H1 (cell line): ENCODE results near the gene DSG4. TPM values are rescaled to one million over a fixed set of nuclear protein-coding genes. Genes with fewer than 3 reads are reported as not detected.

Experiments used
- CTCF ChIA-PET: fragments of 300-600 bp; sonication (Branson Sonifier 250); formaldehyde crosslinking; loops from one replicate; lab custom pipeline; 2021; ENCODE audit not compliant: partially characterized antibody; lab: Charles Lee
- POLR2A ChIA-PET: fragments of 300-600 bp; sonication (Branson Sonifier 250); formaldehyde crosslinking; loops from one replicate; lab custom pipeline; 2021; ENCODE audit warnings: inconsistent platforms; ENCODE audit not compliant: partially characterized antibody; lab: Charles Lee
- DNase-seq, 2 experiments: peaks; one replicate each; pipeline versions ENCODE4 v3.0.0 to v3.0.0-alpha.2; 2010 to 2022; ENCODE audit warnings: low spot score in 2 of 2, low read depth in 1 of 2, mixed read lengths in 1 of 2
- FAIRE-seq: peaks from 2 replicates; lab custom pipeline; 2011; peaks lifted over from hg19 to GRCh38; lab: Jason Lieb, UNC
- H2AFZ ChIP-seq: 2 replicates; pipeline ENCODE4 v1.8.1; 2012; ENCODE audit warnings: low read length, inconsistent platforms
- H2AK5ac ChIP-seq: 2 replicates; pipeline ENCODE4 v1.6.1; 2013; ENCODE audit warnings: low read depth, low read length
- H2BK120ac ChIP-seq: replicated peaks from 2 replicates; pipeline ENCODE3; 2013; ENCODE audit warnings: low read depth, low read length, inconsistent platforms
- H2BK12ac ChIP-seq: 2 replicates; pipeline ENCODE4 v1.6.1; 2013; ENCODE audit warnings: low read depth, low read length
- H2BK15ac ChIP-seq: 2 replicates; pipeline ENCODE4 v1.6.1; 2013; ENCODE audit warnings: low read length
- H2BK20ac ChIP-seq: 2 replicates; pipeline ENCODE4 v1.6.1; 2013; ENCODE audit warnings: low read length
- H2BK5ac ChIP-seq: 2 replicates; pipeline ENCODE4 v1.6.1; 2013; ENCODE audit warnings: low read depth, low read length
- H3K14ac ChIP-seq: 2 replicates; pipeline ENCODE4 v1.6.1; 2013; ENCODE audit warnings: inconsistent platforms; ENCODE audit not compliant: insufficient read length
- H3K18ac ChIP-seq: 2 replicates; pipeline ENCODE4 v1.6.1; 2013; ENCODE audit warnings: low read length; ENCODE audit errors: extremely low read depth
- H3K23ac ChIP-seq: 2 replicates; pipeline ENCODE4 v1.6.1; 2013; ENCODE audit warnings: inconsistent platforms; ENCODE audit not compliant: insufficient read length
- H3K23me2 ChIP-seq: 2 replicates; pipeline ENCODE4 v1.6.1; 2013; ENCODE audit warnings: low read depth, low read length
- H3K27ac ChIP-seq: 2 replicates; pipeline ENCODE4 v1.6.1; 2011; ENCODE audit warnings: low read depth, low read length, inconsistent platforms
- H3K27me3 ChIP-seq, 4 experiments: replicated peaks in 1 of 4; 1 replicate in 1 of 4; 2 replicates in 3 of 4; pipeline versions ENCODE4 v1.6.1 to v1.8.1; 2011 to 2013; ENCODE audit warnings: low read length in 3 of 4, mild to moderate bottlenecking in 3 of 4, inconsistent platforms in 2 of 4, mixed read lengths in 2 of 4, moderate library complexity in 1 of 4; ENCODE audit not compliant: control insufficient read depth in 3 of 4, insufficient read depth in 3 of 4; ENCODE audit errors: extremely low read depth in 1 of 4
- H3K36me3 ChIP-seq, 4 experiments: 2 replicates each; pipeline versions ENCODE4 v1.6.1 to v1.8.1; 2011 to 2013; ENCODE audit warnings: mild to moderate bottlenecking in 4 of 4, low read length in 3 of 4, moderate library complexity in 2 of 4, control low read depth in 1 of 4, inconsistent platforms in 1 of 4; ENCODE audit not compliant: insufficient read depth in 4 of 4, control insufficient read depth in 2 of 4
- H3K4ac ChIP-seq: replicated peaks from 2 replicates; pipeline ENCODE3; 2013; ENCODE audit warnings: low read length, low read depth, mixed read lengths, inconsistent platforms; ENCODE audit not compliant: insufficient read length
- H3K4me1 ChIP-seq, 4 experiments: replicated peaks in 1 of 4; 1 replicate in 1 of 4; 2 replicates in 3 of 4; pipeline versions ENCODE4 v1.6.1 to v1.8.1; 2011 to 2013; ENCODE audit warnings: low read length in 3 of 4, inconsistent platforms in 2 of 4, mixed read lengths in 1 of 4; ENCODE audit not compliant: insufficient read depth in 4 of 4, control insufficient read depth in 3 of 4
- H3K4me2 ChIP-seq, 2 experiments: 2 replicates each; pipeline versions ENCODE4 v1.6.1 to v1.8.1; 2011 to 2013; ENCODE audit warnings: low read depth in 2 of 2, low read length in 2 of 2, control low read depth in 1 of 2, inconsistent platforms in 1 of 2, mild to moderate bottlenecking in 1 of 2; ENCODE audit not compliant: insufficient read depth in 1 of 2
- H3K4me3 ChIP-seq, 4 experiments: fragments of 200-600, 300-600 bp in 1 of 4; sonication (generic), shearing (Covaris generic), sonication (Bioruptor Twin) in 1 of 4; 2 replicates each; pipeline versions ENCODE4 v1.5.1 to v1.8.1; 2011 to 2016; ENCODE audit warnings: low read length in 4 of 4, low read depth in 3 of 4, control low read depth in 2 of 4, inconsistent platforms in 2 of 4, mild to moderate bottlenecking in 2 of 4, mixed read lengths in 1 of 4, moderate library complexity in 1 of 4; ENCODE audit not compliant: insufficient read depth in 2 of 4; ENCODE audit errors: extremely low read depth in 1 of 4
- H3K56ac ChIP-seq: replicated peaks from 2 replicates; pipeline ENCODE3; 2013; ENCODE audit warnings: low read depth, mild to moderate bottlenecking, mixed read lengths, low read length, inconsistent platforms; ENCODE audit not compliant: insufficient read length
- H3K79me1 ChIP-seq: 2 replicates; pipeline ENCODE4 v1.6.1; 2013; ENCODE audit warnings: low read depth, low read length, control low read depth
- H3K79me2 ChIP-seq, 2 experiments: 2 replicates each; pipeline versions ENCODE4 v1.6.1 to v1.8.1; 2012 to 2013; ENCODE audit warnings: low read length in 2 of 2, mild to moderate bottlenecking in 2 of 2, inconsistent platforms in 1 of 2; ENCODE audit not compliant: insufficient read depth in 2 of 2, control insufficient read depth in 1 of 2
- H3K9ac ChIP-seq, 4 experiments: replicated peaks in 1 of 4; 1 replicate in 1 of 4; 2 replicates in 3 of 4; pipeline versions ENCODE4 v1.6.1 to v1.8.1; 2011 to 2013; ENCODE audit warnings: low read depth in 3 of 4, low read length in 3 of 4, control low read depth in 2 of 4, mild to moderate bottlenecking in 2 of 4, moderate library complexity in 2 of 4, inconsistent platforms in 1 of 4; ENCODE audit errors: extremely low read depth in 1 of 4
- H3K9me3 ChIP-seq, 2 experiments: 2 replicates each; pipeline versions ENCODE4 v1.6.1 to v1.8.1; 2012 to 2013; ENCODE audit warnings: mild to moderate bottlenecking in 2 of 2, moderate library complexity in 2 of 2, control low read depth in 1 of 2, inconsistent platforms in 1 of 2, low read depth in 1 of 2, low read length in 1 of 2, mixed read lengths in 1 of 2; ENCODE audit not compliant: insufficient read depth in 2 of 2
- H4K20me1 ChIP-seq, 2 experiments: replicated peaks in 1 of 2; 2 replicates each; pipeline versions ENCODE3 to v1.8.1; 2011 to 2013; ENCODE audit warnings: inconsistent platforms in 2 of 2, low read length in 2 of 2, mild to moderate bottlenecking in 1 of 2; ENCODE audit not compliant: insufficient read depth in 2 of 2, control insufficient read depth in 1 of 2
- H4K5ac ChIP-seq: 2 replicates; pipeline ENCODE4 v1.6.1; 2013; ENCODE audit warnings: low read length, low read depth, mixed read lengths, inconsistent platforms; ENCODE audit not compliant: insufficient read length
- H4K8ac ChIP-seq: 2 replicates; pipeline ENCODE4 v1.8.0; 2013; ENCODE audit warnings: mild to moderate bottlenecking, moderate library complexity, low read length, inconsistent platforms; ENCODE audit not compliant: insufficient read depth; ENCODE audit errors: extremely low read depth
- H4K91ac ChIP-seq: replicated peaks from 2 replicates; pipeline ENCODE3; 2013; ENCODE audit warnings: low read length, mixed read lengths, inconsistent platforms; ENCODE audit not compliant: insufficient read length
- BCL11A ChIP-seq, 2 experiments: IDR thresholded peaks; one replicate each; pipeline ENCODE4 v1.6.1; 2011; ENCODE audit warnings: low read depth in 2 of 2, low read length in 2 of 2, mild to moderate bottlenecking in 2 of 2
- BRCA1 ChIP-seq: IDR thresholded peaks from 2 replicates; pipeline ENCODE4 v1.6.1; 2012; ENCODE audit warnings: low read depth, low read length, improper control_type of control experiment
- CEBPB ChIP-seq: IDR thresholded peaks from 2 replicates; pipeline ENCODE4 v1.6.1; 2012; ENCODE audit warnings: low read depth, low read length
- CREB1 ChIP-seq: IDR thresholded peaks from 2 replicates; pipeline ENCODE4 v1.6.1; 2012; ENCODE audit warnings: inconsistent platforms
- CTBP2 ChIP-seq: IDR thresholded peaks from 2 replicates; pipeline ENCODE4 v1.7.0; 2011; ENCODE audit warnings: borderline replicate concordance, mild to moderate bottlenecking, moderate library complexity, mixed read lengths, low read length; ENCODE audit not compliant: insufficient read depth, insufficient read length
- FOSL1 ChIP-seq: IDR thresholded peaks from 2 replicates; pipeline ENCODE4 v1.6.1; 2011; ENCODE audit warnings: mild to moderate bottlenecking, low read depth, low read length, moderate library complexity; ENCODE audit not compliant: insufficient read depth
- HDAC6 ChIP-seq: IDR thresholded peaks from one replicate; pipeline ENCODE4 v1.7.1; 2012; ENCODE audit warnings: low read depth, mild to moderate bottlenecking, inconsistent platforms, low read length, moderate library complexity
- JUND ChIP-seq: IDR thresholded peaks from 2 replicates; pipeline ENCODE4 v1.6.1; 2011; ENCODE audit warnings: mild to moderate bottlenecking, improper control_type of control experiment, low read length
- NRF1 ChIP-seq: IDR thresholded peaks from 2 replicates; pipeline ENCODE4 v1.6.1; 2011; ENCODE audit warnings: mild to moderate bottlenecking, low read depth, low read length, improper control_type of control experiment
- POLR2A ChIP-seq, 2 experiments: IDR thresholded peaks; 1 replicate in 1 of 2; 2 replicates in 1 of 2; pipeline ENCODE4 v1.6.1; 2011; ENCODE audit warnings: low read depth in 2 of 2, low read length in 2 of 2, mild to moderate bottlenecking in 2 of 2; ENCODE audit errors: control extremely low read depth in 1 of 2
- RFX5 ChIP-seq: IDR thresholded peaks from 2 replicates; pipeline ENCODE4 v1.6.1; 2011; ENCODE audit warnings: low read depth, low read length, improper control_type of control experiment, borderline replicate concordance
- RNF2 ChIP-seq: fragments of 200-900, 300-1000 bp; sonication (generic); IDR thresholded peaks from 2 replicates; pipeline ENCODE4 v1.7.1; 2016; ENCODE audit warnings: borderline replicate concordance, low read depth, mild to moderate bottlenecking, antibody characterized with exemption, low read length; ENCODE audit not compliant: poor library complexity, severe bottlenecking; ENCODE audit errors: missing control alignments
- SAP30 ChIP-seq: fragments of 300-600 bp; sonication (generic); IDR thresholded peaks from 2 replicates; pipeline ENCODE4 v1.7.1; 2012; ENCODE audit warnings: low read length, moderate library complexity, mild to moderate bottlenecking, inconsistent platforms; ENCODE audit not compliant: insufficient read depth, insufficient replicate concordance
- ZNF274 ChIP-seq: IDR thresholded peaks from 2 replicates; pipeline ENCODE4 v1.7.0; 2012; ENCODE audit warnings: low read length, borderline replicate concordance; ENCODE audit errors: extremely low read depth
- polyA plus RNA-seq, 7 experiments: library from polyadenylated mRNA; depleted of rRNA in 3 of 7; stranded (reverse) in 5 of 7; unstranded in 2 of 7; fragments of >200 nt in 5 of 7; fragments of 200-250 nt in 2 of 7; gene quantifications; 1 replicate in 5 of 7; 2 replicates in 1 of 7; 4 replicates in 1 of 7; pipeline versions ENCODE4 v1.2.1 to v1.2.3, GENCODE V29; 2011 to 2013; ENCODE audit warnings: missing spikeins in 2 of 7, mixed read lengths in 2 of 7
- total RNA-seq: library from RNA; stranded (reverse); fragmentation: NEBNext Ultra II Directional; extraction: Animal tissue kit (Norgen Biotek cat#: 25700); gene quantifications from 2 replicates; pipeline ENCODE4 v1.2.1, GENCODE V29; 2021
- TF ChIP-seq, protein P1 (sequence below): IDR thresholded peaks from 2 replicates; pipeline ENCODE4 v1.6.1; 2012; ENCODE audit warnings: inconsistent platforms
- TF ChIP-seq, protein P2 (sequence below): IDR thresholded peaks from 2 replicates; pipeline ENCODE4 v1.6.1; 2011; ENCODE audit warnings: low read depth, mild to moderate bottlenecking, low read length; ENCODE audit not compliant: insufficient read depth

DSG4 gene
- total and polyA plus RNA-seq, 2 of the 8 experiments (the other 6 are each of a cell fraction or from before 2014, with no cell fraction given), result not detected

DNA sequence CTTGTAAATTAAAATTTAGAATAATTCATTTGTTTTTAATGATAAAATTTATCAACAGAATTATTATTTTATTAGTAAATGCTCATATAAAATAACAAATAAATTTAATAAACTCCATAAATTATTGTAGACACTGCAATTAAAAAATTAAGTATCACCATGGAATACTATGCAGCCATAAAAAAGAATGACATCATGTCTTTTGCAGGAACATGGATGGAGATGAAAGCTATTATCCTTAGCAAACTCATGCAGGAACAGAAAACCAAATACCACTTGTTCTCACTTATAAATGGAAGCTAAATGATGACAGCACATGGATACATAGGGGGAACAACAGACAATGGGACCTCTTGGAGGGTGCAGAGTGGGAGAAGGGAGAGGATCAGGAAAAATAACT is 41.3 kb downstream of the DSG4 start:
- no peak overlapping the region for H3K18ac ChIP-seq
- H3K56ac ChIP-seq, result no peak overlapping the region
- no peaks in the 10 kb centered on the region for H3K23me2 ChIP-seq
- no peak for DNase-seq
- no peaks in the 10 kb centered on the region for H3K4me1 ChIP-seq
- no peaks in the 10 kb centered on the region for H3K36me3 ChIP-seq
- no peak overlapping the region for H3K27ac ChIP-seq
- FAIRE-seq, result no peak
- no peak overlapping the region for H3K4me2 ChIP-seq
- H3K23ac ChIP-seq, result no peak overlapping the region
- H2BK12ac ChIP-seq, result no peak overlapping the region
- H3K27me3 ChIP-seq, result no peaks in the 10 kb centered on the region
- H2BK120ac ChIP-seq, result no peak overlapping the region
- H2BK15ac ChIP-seq, result no peak overlapping the region
- CTCF ChIA-PET, result no interaction called here
- H2AFZ ChIP-seq, result no peak overlapping the region
- H2BK5ac ChIP-seq, result no peak overlapping the region
- H4K91ac ChIP-seq, result no peak overlapping the region
- H2BK20ac ChIP-seq, result no peak overlapping the region
- no peaks in the 10 kb centered on the region; a peak in 1 of 4 replicates for H3K9me3 ChIP-seq
- H3K4me3 ChIP-seq, result no peak overlapping the region
- POLR2A ChIA-PET, result no interaction called here
- no peak overlapping the region for H4K5ac ChIP-seq
- H4K20me1 ChIP-seq, result no peaks in the 10 kb centered on the region
- H3K79me1 ChIP-seq, result no peaks in the 10 kb centered on the region
- H3K4ac ChIP-seq, result no peak overlapping the region
- no peak overlapping the region for H4K8ac ChIP-seq
- no peak overlapping the region for H3K9ac ChIP-seq
- no peaks in the 10 kb centered on the region for H3K79me2 ChIP-seq
- no peak overlapping the region for H3K14ac ChIP-seq
- H2AK5ac ChIP-seq, result no peak overlapping the region
- TF ChIP-seq POLR2A (IDR thresholded peaks at IDR 0.05; ENCODE audit: control extremely low read depth in 1 of 2, low read depth in 2 of 2, low read length in 2 of 2) (no peak), JUND (no peak), RFX5 (no peak), ZNF274 (no peak), NRF1 (no peak), BRCA1 (no peak), CTBP2 (no peak), BCL11A (IDR thresholded peaks at IDR 0.05; ENCODE audit: low read depth in 2 of 2, low read length in 2 of 2) (no peak), CREB1 (no peak), HDAC6 (no peak), RNF2 (no peak), CEBPB (no peak), FOSL1 (no peak), SAP30 (no peak)
- TF ChIP-seq, protein P1, sequence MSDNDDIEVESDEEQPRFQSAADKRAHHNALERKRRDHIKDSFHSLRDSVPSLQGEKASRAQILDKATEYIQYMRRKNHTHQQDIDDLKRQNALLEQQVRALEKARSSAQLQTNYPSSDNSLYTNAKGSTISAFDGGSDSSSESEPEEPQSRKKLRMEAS, result no peak
- TF ChIP-seq, protein P2, sequence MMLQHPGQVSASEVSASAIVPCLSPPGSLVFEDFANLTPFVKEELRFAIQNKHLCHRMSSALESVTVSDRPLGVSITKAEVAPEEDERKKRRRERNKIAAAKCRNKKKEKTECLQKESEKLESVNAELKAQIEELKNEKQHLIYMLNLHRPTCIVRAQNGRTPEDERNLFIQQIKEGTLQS, result no peak
